ENCODE data around the gene EPC1.

- no peak for TF ChIP-seq EP300 (IDR thresholded peaks at IDR 0.05; ENCODE audit: borderline replicate concordance)
- TF ChIP-seq RAD21 (IDR thresholded peaks at IDR 0.05; ENCODE audit: low read depth): no peak
- TF ChIP-seq REST (IDR thresholded peaks at IDR 0.05; ENCODE audit: low read depth): no peak
- TF ChIP-seq USF1 (IDR thresholded peaks at IDR 0.05): no peak
- no peak for TF ChIP-seq CREB1 (IDR thresholded peaks at IDR 0.05; ENCODE audit: low read depth)
These were observed 27.6 kb upstream of the EPC1 start for GRCh38 chr10:32374605-32375004.
